ENCODE data around the gene CCDC50.

GRCh38 chr3:191434024-191434423 is 104.8 kb downstream of the CCDC50 start:
- TF ChIP-seq EZH2phosphoT487 (IDR thresholded peaks at IDR 0.05; ENCODE audit: borderline replicate concordance, low read length) (no peak), CTCF (IDR thresholded peaks at IDR 0.05; ENCODE audit: low read depth, low read length, poor library complexity, severe bottlenecking) (no peak)
